GM13977 (cell line): ENCODE results near the gene OLIG1.

Experiments
- DNase-seq: peaks from one replicate; pipeline ENCODE4 v3.0.0; 2012; ENCODE audit warnings: low spot score
- CTCF ChIP-seq: IDR thresholded peaks from 2 replicates; pipeline ENCODE4 v1.5.1; 2012; ENCODE audit warnings: mild to moderate bottlenecking, control low read depth; ENCODE audit not compliant: insufficient read depth; ENCODE audit errors: extremely low read depth, missing control alignments
- in situ Hi-C: fragments of 300-500 bp; cut with MboI; formaldehyde crosslinking; loops from one replicate; pipeline ENCODE4 v1.12.0; 2022; ENCODE audit warnings: low sequenced_read_pairs, low pct_unique_long_range_greater_than_20kb, mixed read lengths, inconsistent platforms; ENCODE audit not compliant: unreplicated experiment

OLIG1 gene

GRCh38 chr21:33061233-33061632, 8.7 kb upstream of the OLIG1 start:
- DNase-seq = no peak
- in situ Hi-C loops = no loop called here
- no peak for TF ChIP-seq CTCF

GRCh38 chr21:33063375-33063883, 6.5 kb upstream of the OLIG1 start:
- no peak for DNase-seq
- no peak for TF ChIP-seq CTCF
- in situ Hi-C loops = no loop called here

- DNase-seq = no peak
- in situ Hi-C loops = no loop called here
- TF ChIP-seq CTCF = no peak
These were observed 5.9 kb upstream of the OLIG1 start for GRCh38 chr21:33063907-33064622.

- TF ChIP-seq CTCF = no peak
- in situ Hi-C loops = no loop called here
- no peak for DNase-seq
These were observed 5.1 kb upstream of the OLIG1 start for GRCh38 chr21:33064623-33065390.

GRCh38 chr21:33067043-33067442, 2.9 kb upstream of the OLIG1 start:
- DNase-seq = no peak
- no peak for TF ChIP-seq CTCF
- in situ Hi-C loops = no loop called here

GRCh38 chr21:33067457-33067856, 2.5 kb upstream of the OLIG1 start:
- TF ChIP-seq CTCF = no peak
- in situ Hi-C loops = no loop called here
- no peak for DNase-seq
